ENCODE results near the gene ZNF516.
"Not testable (repeated sequence)": the region's sequence is repeated elsewhere in the genome, so short reads cannot be mapped to it uniquely, and the experiment has no call there.

The ZNF516 gene

GRCh38 chr18:76495006-76495370 lies at the start of gene ZNF516:
ZNF516 (minus strand) TSS chr18:76495242; CDS start chr18:76443054, 52,188 bp downstream.
- DNase-seq (ENCODE audit: low read depth in 2 of 2): no peak

DNA sequence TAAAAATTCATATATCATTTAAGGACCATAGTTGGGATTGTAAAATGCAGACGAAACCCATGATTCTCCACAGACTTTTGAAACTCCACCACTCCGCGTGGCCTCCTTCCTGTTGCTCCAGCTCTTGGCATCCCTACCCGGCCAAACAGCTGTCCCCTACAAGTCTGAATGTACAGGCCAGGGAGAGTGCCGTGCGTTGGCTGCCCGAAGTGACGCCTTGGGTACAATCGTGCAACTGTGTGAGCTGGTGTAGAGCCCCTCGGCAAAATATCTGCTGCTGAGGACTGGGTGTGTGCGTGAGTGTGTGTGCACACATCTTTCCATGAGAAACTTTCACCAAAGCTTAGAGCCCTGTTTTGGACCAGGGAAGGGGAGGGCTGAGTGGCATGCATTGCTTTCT lies 43.8 kb upstream of the ZNF516 start:
- no peak for DNase-seq (ENCODE audit: low read depth in 2 of 2)

GRCh38 chr18:76537621-76538020 lies 42.6 kb upstream of the ZNF516 start:
- no peak for DNase-seq (ENCODE audit: low read depth in 2 of 2)

GRCh38 chr18:76536593-76536992 lies 41.6 kb upstream of the ZNF516 start:
- not testable (repeated sequence) for DNase-seq (ENCODE audit: low read depth in 2 of 2)

DNA sequence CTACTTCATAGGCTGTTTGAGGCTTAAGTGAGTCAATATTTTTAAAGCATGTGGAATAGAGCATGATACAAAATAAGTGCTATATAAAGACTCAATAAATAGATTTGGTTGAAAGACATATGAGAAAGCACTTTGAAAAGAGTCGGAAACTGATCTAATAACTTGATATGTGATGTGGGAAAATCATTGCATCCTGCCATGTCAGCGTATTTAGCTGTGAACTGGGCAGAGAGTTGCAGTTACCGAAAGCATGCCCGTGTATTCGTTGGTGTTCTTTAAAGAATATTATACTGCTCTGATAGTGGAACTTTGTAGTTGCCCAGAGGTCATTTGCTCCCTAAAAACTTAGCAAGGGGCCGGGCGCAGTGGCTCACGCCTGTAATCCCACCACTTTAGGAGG lies 37.8 kb upstream of the ZNF516 start:
- no peak for DNase-seq (ENCODE audit: low read depth in 2 of 2)

- no peak for DNase-seq (ENCODE audit: low read depth in 2 of 2)
Measured at GRCh38 chr18:76530846-76531245, 35.8 kb upstream of the ZNF516 start.

DNA sequence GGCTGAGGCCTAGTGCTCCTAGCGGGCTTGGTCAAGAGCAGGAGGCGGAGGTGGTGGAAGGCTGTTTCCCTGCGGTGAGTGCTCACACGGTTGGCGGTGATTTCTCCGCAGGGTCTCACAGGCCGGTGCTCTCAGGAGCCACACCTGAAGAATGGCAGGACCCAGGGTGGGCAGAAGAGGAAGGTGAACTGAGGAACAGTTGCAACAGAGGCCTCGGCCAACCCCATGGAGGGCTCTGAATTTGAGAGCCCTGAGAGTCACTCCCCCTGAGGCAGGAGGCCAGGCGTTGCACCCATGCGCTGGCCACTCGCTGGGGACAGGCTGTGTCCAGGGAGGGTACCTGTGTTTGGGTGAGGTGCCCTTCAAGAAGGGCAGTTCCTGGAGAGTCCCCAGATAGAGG lies 35.3 kb upstream of the ZNF516 start:
- no peak for DNase-seq (ENCODE audit: low read depth in 2 of 2)

- DNase-seq (ENCODE audit: low read depth in 2 of 2): no peak
Measured at GRCh38 chr18:76529433-76529811, 34.4 kb upstream of the ZNF516 start.

GRCh38 chr18:76528477-76529432 lies 33.7 kb upstream of the ZNF516 start:
- no peak for DNase-seq (ENCODE audit: low read depth in 2 of 2)

DNA sequence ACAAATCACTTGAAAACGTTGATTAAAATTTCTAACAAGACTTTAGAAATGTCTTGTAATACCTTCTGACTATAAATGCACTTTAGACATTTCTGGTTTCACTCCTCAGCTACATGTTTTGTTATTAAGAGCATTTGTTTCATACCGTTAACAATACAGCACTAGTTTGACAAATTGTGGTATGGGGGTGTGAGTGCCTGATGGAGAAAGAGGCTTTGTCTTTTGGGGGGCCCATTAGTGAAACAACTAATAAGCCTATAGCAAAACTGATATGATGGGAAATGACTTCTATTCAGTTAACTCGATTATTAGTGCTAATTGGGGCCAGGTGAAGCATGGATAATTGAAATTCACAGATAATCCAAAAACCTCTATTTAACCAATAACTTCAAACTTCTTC lies 30.9 kb upstream of the ZNF516 start:
- no peak for DNase-seq (ENCODE audit: low read depth in 2 of 2)

DNA sequence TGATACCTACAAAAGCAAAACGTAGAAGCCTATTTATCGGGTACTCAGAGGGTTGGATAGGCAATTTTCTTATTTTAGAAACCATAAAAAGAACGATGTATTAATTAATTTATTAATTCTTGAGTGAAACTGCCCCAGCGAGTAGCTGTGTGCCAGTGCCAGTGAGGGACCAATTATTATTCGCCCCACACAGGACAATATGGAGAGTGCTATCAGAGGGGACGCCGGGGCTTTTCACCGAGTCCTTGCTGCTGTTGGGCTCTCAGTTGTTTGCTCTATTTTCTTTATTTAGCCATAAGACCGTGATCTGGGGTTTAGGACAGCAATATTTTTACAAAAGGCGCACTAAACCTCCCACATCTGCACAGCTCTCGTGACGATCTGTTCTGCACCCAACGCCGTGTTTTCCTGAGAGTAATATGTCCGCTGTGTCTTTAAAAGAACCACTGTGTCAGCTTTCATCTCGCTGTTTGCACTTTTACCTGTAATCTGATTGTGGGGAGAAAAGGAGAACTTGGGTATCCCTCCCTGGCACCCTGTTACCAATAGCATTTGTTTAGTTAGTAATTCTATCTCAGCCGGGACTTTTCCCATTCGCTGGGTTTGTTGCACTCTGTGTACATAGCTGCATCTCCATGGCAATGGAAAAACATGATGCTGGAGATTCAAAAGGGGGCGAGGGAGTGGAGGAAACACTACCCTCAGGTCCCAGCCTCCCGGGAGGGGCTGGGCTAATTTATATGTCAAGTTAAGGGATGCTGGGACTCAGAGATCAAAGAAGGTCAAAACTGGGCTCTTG lies 30.1 kb upstream of the ZNF516 start:
- peak in 1 of 2 experiments; percentile 12 for DNase-seq (ENCODE audit: low read depth in 2 of 2)

- DNase-seq (ENCODE audit: low read depth in 2 of 2): no peak
Measured at GRCh38 chr18:76524477-76524876, 29.4 kb upstream of the ZNF516 start.

DNA sequence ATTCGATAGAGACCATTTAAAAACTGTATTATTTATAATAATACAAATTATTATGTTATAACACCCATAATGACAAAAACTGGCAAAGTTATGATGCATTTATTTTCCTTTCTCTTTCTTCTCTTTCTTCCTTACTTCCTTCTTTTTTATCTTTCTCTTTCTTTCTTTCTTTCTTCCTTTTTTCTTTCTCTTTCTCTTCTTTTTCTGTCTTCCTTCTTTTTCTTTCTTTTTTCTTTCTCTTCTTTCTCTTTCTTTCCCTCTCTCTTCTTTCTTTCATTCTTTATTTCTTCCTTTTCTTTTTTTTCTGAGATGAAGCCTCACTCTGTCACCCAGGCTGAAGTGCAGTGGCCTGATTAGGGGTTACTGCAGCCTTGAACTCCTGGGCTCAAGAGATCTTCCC lies 27.5 kb upstream of the ZNF516 start:
- DNase-seq (ENCODE audit: low read depth in 2 of 2): no peak

DNA sequence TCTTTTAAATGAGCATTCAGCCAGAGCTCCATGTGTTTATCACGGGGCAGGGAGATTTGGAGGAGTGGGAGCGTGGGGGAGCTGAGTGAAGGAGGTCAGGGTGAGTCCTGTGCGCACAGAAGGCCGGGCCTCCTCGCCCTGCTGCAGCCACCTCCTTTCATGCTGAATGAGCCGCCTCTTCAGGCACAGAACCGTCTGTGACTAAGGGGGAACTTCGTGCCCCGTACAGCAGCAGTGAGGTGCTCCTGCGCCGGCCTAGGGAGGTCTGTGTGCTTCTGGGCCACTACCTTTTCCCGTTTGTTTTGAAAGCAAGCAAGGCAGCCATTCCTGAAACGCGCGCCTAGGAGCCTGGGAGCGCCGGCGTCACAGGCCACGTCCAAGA lies 27.1 kb upstream of the ZNF516 start:
- DNase-seq (ENCODE audit: low read depth in 2 of 2): no peak

GRCh38 chr18:76521417-76522121 lies 26.5 kb upstream of the ZNF516 start:
- DNase-seq (ENCODE audit: low read depth in 2 of 2): no peak

DNA sequence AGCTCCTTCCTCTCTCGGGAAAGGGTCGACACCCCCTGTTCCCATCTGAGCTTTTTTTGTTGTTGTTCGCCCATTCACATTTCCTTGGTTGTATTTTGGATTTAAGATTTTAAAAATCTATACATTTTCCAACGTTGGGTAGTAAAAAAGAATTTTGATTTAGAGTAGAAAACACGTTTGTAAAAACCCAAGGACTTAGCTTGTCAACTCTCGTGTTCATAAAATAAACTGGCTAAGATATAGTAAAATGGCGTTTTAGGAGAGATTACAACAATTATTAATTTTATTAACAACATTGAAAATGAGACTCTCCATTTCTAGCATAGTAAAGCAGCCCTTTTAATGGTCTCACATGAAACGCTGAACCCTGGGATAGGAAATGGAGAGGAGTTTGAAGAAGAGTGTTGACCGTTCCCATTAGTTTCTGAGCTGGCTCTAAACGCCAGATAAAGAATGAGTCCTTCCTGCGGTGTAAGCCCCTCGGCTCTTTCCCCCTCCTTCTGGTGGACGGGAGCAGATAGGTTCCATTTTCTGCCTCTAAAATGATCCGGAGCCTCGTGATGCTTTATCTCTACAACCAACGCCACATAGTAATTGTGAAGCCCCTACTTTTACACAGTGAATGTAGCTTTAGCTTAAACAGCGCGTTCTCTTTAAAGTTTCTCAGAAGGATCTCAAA lies 24.0 kb upstream of the ZNF516 start:
- no peak for DNase-seq (ENCODE audit: low read depth in 2 of 2)

GRCh38 chr18:76518123-76518859 lies 23.2 kb upstream of the ZNF516 start:
- no peak for DNase-seq (ENCODE audit: low read depth in 2 of 2)

DNA sequence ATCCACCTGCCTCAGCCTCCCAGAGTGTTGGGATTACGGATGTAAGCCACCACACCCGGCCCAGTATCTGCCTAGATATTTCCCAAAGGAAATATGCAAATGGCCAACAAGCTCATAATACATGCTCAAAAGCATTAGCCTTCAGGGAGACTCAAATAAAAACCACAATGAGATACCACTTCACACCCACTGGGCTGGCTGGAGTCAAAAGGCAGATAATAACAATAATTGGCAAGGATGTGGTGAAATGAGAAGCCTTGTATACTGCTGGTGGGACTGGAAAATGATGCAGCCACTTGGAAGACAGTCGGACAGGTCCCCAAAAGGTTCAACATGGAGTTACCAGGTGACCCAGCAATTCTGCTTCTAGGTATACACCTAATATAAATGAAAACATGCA lies 20.5 kb upstream of the ZNF516 start:
- no peak for DNase-seq (ENCODE audit: low read depth in 2 of 2)

DNA sequence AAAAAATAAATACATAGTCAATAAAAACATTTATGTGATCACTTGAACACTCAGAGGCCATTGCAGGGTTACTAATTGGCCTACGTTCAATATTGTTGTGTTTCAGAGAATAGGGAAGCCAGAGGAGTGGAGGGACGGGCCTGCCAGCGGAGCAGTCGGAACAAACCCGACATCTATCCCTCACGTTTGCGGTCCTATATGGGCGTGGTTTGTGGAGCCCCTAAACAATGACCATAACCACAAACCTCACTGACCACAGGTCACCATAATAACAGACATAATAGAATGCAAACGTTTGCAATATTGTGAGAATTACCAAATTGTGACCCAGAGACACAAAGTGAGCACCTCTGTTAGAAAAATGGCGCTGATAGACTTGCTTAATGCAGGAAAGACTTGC lies 19.5 kb upstream of the ZNF516 start:
- DNase-seq (ENCODE audit: low read depth in 2 of 2): no peak

GRCh38 chr18:76507830-76508385 lies 12.9 kb upstream of the ZNF516 start:
- DNase-seq (ENCODE audit: low read depth in 2 of 2): no peak

Data from fibroblast of skin of left biceps (primary cell).